Measurements from ENCODE around the gene UBE2B.

Gene UBE2B

DNA sequence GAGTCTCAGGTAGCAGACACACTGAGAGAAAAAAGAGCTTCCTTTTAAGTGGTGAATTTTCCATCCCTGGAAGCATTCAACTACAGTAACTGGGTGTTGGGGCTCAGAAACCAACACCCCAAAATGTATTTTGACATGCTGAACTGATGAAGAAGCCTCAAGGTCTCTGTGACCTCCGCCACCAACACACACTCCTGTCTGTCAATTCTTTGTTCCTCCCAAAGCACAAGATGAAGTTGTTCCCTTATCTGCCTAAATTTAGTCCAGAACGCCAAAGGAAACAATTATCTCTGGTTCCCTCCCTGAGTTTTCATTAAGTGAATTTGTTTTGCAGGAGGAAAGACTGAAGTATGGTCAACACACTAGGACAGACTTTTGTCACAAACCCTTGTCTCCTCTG, 41.7 kb downstream of the UBE2B start:
- Histone ChIP-seq H3K4me1 (ENCODE audit: insufficient read depth, low read length, poor library complexity, severe bottlenecking) (peaks cover 16% of the 10 kb centered on the region), H3K4me2 (ENCODE audit: low read depth, low read length, poor library complexity, severe bottlenecking) (no peak overlapping the region), H3K9me2 (replicated peaks; ENCODE audit: low read depth, low read length) (no peaks in the 10 kb centered on the region), H3F3A (ENCODE audit: low read depth) (no peaks in the 10 kb centered on the region), H3K79me2 (ENCODE audit: insufficient read depth, low read length) (peaks cover 31% of the 10 kb centered on the region), H3K9ac (ENCODE audit: low read depth, low read length, poor library complexity, severe bottlenecking) (no peak overlapping the region), H2AFZ (ENCODE audit: low read length) (no peak overlapping the region), H3K4me3 (ENCODE audit: low read length, poor library complexity, severe bottlenecking) (no peak overlapping the region), H4K20me1 (ENCODE audit: insufficient read depth, low read length, poor library complexity, severe bottlenecking) (peaks cover 16% of the 10 kb centered on the region), H3K9me3 (ENCODE audit: insufficient read depth, low read depth, low read length) (no peaks in the 10 kb centered on the region), H3K36me3 (ENCODE audit: insufficient read depth, low read length) (no peaks in the 10 kb centered on the region), H3K27me3 (ENCODE audit: insufficient read depth, low read length, poor library complexity, severe bottlenecking) (no peaks in the 10 kb centered on the region)
- TF ChIP-seq EZH2phosphoT487 (IDR thresholded peaks at IDR 0.05; ENCODE audit: borderline replicate concordance), result no peak
- TF ChIP-seq, protein P1, sequence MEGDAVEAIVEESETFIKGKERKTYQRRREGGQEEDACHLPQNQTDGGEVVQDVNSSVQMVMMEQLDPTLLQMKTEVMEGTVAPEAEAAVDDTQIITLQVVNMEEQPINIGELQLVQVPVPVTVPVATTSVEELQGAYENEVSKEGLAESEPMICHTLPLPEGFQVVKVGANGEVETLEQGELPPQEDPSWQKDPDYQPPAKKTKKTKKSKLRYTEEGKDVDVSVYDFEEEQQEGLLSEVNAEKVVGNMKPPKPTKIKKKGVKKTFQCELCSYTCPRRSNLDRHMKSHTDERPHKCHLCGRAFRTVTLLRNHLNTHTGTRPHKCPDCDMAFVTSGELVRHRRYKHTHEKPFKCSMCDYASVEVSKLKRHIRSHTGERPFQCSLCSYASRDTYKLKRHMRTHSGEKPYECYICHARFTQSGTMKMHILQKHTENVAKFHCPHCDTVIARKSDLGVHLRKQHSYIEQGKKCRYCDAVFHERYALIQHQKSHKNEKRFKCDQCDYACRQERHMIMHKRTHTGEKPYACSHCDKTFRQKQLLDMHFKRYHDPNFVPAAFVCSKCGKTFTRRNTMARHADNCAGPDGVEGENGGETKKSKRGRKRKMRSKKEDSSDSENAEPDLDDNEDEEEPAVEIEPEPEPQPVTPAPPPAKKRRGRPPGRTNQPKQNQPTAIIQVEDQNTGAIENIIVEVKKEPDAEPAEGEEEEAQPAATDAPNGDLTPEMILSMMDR (conservative IDR thresholded peaks at IDR 0.05; ENCODE audit: low read length), result no peak

DNA sequence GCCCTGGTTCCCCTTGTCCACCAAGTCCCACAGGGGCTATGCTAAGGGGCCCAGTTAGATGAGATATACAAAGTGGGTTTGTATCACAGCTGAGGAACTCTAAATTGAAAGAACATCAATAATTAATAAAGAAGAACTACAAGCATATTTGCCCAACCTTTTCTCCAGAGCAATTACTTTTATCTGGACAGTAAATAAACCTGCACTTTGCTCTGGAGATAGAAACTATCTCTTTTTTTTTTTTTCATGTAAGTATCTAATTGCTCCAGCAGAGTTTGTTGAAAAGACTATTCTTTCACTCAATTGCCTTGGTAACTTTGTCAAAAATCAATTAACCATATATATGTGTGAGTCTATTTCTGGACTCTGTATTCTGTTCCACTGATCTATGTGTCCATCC, 46.3 kb downstream of the UBE2B start:
- H3K79me2 ChIP-seq (ENCODE audit: insufficient read depth, low read length), result no peaks in the 10 kb centered on the region
- H3K9ac ChIP-seq (ENCODE audit: low read depth, low read length, poor library complexity, severe bottlenecking), result no peak overlapping the region
- TF ChIP-seq EZH2phosphoT487 (IDR thresholded peaks at IDR 0.05; ENCODE audit: borderline replicate concordance), result no peak
- TF ChIP-seq, protein P1 (conservative IDR thresholded peaks at IDR 0.05; ENCODE audit: low read length), result no peak
- H3F3A ChIP-seq (ENCODE audit: low read depth), result no peaks in the 10 kb centered on the region
- H3K36me3 ChIP-seq (ENCODE audit: insufficient read depth, low read length), result no peaks in the 10 kb centered on the region
- no peak overlapping the region for H2AFZ ChIP-seq (ENCODE audit: low read length)
- H3K9me3 ChIP-seq (ENCODE audit: insufficient read depth, low read depth, low read length), result no peaks in the 10 kb centered on the region
- H3K27me3 ChIP-seq (ENCODE audit: insufficient read depth, low read length, poor library complexity, severe bottlenecking), result no peaks in the 10 kb centered on the region
- no peaks in the 10 kb centered on the region for H3K4me1 ChIP-seq (ENCODE audit: insufficient read depth, low read length, poor library complexity, severe bottlenecking)
- H3K4me3 ChIP-seq (ENCODE audit: low read length, poor library complexity, severe bottlenecking), result no peak overlapping the region
- no peak overlapping the region for H3K4me2 ChIP-seq (ENCODE audit: low read depth, low read length, poor library complexity, severe bottlenecking)
- no peaks in the 10 kb centered on the region for H3K9me2 ChIP-seq (replicated peaks; ENCODE audit: low read depth, low read length)
- no peaks in the 10 kb centered on the region for H4K20me1 ChIP-seq (ENCODE audit: insufficient read depth, low read length, poor library complexity, severe bottlenecking)

DNA sequence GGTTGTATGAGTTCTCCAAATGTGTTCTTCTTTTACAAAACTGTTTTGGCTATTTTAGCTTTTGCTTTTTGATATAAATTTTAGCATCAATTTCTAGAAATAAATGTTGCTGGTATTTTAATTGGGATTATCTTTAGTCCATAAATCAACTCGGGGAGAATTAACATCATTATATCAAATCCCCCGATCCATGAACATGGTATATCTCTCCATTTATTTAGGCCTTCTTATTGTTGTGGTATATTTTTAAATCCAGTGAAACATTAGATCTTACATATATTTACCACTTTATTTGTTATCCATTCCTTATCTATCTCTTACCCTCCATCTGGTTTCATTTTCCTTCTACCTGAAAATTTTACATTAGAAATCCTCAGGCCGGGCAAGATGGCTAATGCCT, 47.6 kb downstream of the UBE2B start:
- no peak overlapping the region for H3K4me2 ChIP-seq (ENCODE audit: low read depth, low read length, poor library complexity, severe bottlenecking)
- H3K79me2 ChIP-seq (ENCODE audit: insufficient read depth, low read length), result no peaks in the 10 kb centered on the region
- no peak overlapping the region for H3K9ac ChIP-seq (ENCODE audit: low read depth, low read length, poor library complexity, severe bottlenecking)
- H3K9me3 ChIP-seq (ENCODE audit: insufficient read depth, low read depth, low read length), result no peaks in the 10 kb centered on the region
- no peaks in the 10 kb centered on the region for H3F3A ChIP-seq (ENCODE audit: low read depth)
- H3K9me2 ChIP-seq (replicated peaks; ENCODE audit: low read depth, low read length), result no peaks in the 10 kb centered on the region
- TF ChIP-seq, protein P1 (conservative IDR thresholded peaks at IDR 0.05; ENCODE audit: low read length), result no peak
- TF ChIP-seq EZH2phosphoT487 (IDR thresholded peaks at IDR 0.05; ENCODE audit: borderline replicate concordance), result no peak
- no peaks in the 10 kb centered on the region for H4K20me1 ChIP-seq (ENCODE audit: insufficient read depth, low read length, poor library complexity, severe bottlenecking)
- H3K4me1 ChIP-seq (ENCODE audit: insufficient read depth, low read length, poor library complexity, severe bottlenecking), result no peaks in the 10 kb centered on the region
- H3K36me3 ChIP-seq (ENCODE audit: insufficient read depth, low read length), result no peaks in the 10 kb centered on the region
- H3K4me3 ChIP-seq (ENCODE audit: low read length, poor library complexity, severe bottlenecking), result no peak overlapping the region
- no peak overlapping the region for H2AFZ ChIP-seq (ENCODE audit: low read length)
- H3K27me3 ChIP-seq (ENCODE audit: insufficient read depth, low read length, poor library complexity, severe bottlenecking), result no peaks in the 10 kb centered on the region
